IPS DF 19.7 (cell line): ENCODE data around the gene C1R.

Source experiments
- DNase-seq: peaks from one replicate; pipeline ENCODE4 v3.0.0-alpha.2; 2013; ENCODE audit warnings: low read depth, low spot score

C1R gene

GRCh38 chr12:7092229-7092985 lies at the start of gene C1R:
C1R (minus strand) TSS chr12:7092445; CDS start chr12:7092388, 57 bp downstream.
- DNase-seq: peak; percentile 23

DNA sequence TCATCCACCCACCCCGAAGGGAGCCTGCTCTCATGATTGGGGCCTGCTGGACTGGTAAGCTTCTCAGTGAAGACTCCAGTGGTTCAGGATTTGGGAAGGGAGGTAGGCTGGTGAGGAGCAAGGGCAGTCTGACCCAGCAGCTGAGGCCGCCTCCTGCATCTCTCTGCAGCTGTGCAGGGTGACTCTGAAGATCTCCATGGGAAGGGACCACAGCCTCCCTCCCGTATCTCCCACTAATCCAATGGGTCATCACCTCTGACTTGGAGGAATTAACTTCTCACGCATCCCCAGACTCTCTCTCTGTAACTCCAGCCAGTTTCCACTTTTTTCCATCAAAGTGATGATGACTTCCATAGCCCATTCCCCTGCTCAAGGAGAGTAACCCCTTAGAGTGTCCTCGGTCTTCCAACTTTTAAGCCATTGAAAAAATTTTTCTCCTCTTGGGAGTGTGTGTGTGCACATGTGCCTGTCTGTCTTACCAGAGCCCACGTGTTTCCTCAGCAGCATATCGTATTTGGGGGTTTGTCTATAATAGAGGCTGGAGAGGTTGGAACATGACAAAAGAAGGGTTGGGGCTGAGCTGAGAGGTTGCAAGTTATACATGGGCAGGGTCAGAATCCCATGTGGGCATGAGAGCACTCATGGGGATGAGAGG lies 49.2 kb upstream of the C1R start:
- no peak for DNase-seq

DNA sequence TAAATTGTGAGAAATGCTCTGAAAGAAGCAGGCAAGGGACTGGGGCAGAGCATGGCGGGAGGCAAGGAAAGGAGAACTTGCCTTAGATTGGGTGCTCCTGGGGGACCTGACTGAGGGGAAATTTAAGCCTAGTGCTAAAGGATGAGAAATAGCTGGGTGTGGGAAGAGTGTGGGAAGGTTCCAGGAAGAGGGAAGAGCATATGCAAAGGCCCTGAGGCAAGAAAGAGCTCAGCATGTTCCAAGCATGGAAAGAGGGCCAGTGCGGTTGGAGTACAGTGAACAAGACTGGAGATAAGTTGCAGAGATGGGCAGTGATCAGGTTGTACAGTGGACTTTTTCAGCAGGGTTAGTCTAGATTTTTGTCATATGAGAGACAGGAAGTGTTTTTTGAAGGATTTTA lies 47.0 kb upstream of the C1R start:
- no peak for DNase-seq

DNA sequence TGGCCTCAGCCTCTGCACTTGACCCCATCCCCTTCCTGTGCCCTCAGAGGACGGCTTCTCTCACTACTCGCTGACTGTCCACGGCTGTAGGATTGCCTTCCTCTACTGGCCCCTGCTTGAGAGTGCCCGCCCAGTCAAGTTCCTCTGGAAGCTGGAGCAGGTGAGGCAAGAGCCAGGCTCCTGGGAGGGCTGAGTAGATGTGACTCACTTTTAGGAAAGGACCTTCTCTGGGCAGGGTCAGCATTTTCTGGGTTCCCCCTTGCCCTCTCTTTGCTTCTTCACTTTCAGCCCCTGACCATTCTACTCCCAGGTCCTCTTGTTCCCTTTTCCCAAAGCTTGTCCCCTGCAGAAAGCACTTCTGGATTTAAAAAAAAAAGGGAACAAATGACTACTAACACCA lies 45.7 kb upstream of the C1R start:
- DNase-seq: no peak

DNA sequence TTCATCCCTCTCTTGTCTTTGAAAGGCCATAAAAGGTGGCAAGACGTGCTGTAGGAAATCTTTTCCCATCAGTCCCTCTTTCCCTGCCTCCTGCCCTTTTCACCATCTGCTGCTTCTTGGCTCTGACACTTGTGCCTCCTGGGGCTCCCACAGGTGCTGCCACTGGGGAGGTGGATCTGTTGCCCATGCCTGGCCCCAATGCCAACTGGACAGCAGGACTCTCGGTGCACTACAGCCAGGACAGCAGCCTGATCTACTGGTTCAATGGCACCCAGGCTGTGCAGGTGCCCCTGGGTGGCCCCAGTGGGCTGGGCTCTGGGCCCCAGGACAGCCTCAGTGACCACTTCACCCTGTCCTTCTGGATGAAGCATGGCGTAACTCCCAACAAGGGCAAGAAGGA lies 44.4 kb upstream of the C1R start:
- no peak for DNase-seq

DNA sequence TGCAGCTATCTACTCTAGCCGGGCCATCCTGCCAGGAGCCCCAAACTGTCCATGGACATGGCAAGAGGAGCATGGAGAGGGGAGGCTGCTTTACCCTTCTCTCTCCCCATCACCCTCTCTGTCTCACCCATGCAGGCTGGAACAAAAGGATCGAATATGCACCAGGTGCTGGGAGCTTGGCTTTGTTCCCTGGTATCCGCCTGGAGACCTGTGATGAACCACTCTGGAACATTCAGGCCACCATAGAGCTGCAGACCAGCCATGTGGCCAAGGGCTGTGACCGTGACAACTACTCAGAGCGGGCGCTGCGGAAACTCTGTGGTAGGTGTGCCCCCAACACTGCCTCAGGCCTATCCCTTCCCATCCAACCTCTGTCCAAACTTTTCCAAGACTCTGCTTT lies 43.8 kb upstream of the C1R start:
- no peak for DNase-seq

GRCh38 chr12:7134396-7135166 lies 42.3 kb upstream of the C1R start:
- DNase-seq: no peak

DNA sequence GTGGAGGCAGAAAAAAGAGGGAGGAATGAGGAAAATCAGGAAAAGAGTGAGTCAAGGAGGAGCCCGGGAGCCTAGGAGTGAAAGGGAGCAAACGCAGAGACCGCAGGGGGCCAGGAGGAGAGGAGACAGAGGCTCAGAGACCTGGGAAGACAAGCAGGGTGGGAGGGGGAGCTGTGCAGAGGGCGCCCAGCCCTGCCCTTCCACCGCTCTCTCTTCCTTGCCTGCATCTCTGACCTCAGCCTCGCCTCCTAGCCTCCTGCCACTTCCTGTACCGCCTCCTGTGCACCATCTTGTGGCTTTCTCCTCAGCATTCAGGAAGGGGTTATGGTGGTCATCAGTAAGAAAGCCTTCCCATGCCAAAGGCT lies 39.2 kb upstream of the C1R start:
- no peak for DNase-seq

DNA sequence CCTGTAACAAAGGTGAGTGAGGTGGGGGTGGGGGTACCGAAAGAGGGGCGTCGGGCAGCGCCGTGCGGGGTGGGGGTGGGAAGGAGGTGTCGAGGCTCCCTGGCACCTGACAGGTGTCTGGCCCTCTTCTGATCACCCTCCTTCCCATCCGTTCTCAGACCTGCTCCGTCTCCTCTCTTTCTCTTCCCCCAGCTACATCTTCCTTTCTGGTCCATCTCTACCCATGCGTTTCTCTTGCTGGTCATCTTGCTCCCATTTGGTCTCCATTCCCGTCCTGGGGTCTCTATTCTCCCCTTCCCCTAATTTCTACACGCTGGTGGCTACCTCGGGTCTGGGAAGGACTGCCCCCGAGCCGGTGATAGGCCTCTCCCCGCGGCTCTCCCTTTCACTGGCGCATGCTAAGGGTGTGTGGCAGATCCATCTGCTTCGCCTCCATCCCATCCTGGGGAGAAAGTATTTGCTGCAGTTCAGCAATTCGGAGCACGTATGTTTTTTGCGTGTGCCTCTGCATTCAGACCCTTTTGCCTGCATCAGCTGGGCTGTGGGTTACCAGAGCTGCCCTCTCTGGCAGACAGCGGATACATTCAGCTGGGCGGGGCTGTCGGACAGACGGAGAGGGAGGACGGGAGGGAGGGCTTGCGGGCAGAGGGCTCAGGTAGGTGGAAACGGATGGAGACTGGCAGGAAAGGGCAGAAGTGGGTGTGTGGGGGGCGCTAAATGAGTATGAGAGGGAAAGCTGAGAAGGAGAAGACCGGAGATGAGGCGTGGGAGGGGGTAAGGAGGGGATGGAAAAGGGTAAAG lies 38.7 kb upstream of the C1R start:
- no peak for DNase-seq

DNA sequence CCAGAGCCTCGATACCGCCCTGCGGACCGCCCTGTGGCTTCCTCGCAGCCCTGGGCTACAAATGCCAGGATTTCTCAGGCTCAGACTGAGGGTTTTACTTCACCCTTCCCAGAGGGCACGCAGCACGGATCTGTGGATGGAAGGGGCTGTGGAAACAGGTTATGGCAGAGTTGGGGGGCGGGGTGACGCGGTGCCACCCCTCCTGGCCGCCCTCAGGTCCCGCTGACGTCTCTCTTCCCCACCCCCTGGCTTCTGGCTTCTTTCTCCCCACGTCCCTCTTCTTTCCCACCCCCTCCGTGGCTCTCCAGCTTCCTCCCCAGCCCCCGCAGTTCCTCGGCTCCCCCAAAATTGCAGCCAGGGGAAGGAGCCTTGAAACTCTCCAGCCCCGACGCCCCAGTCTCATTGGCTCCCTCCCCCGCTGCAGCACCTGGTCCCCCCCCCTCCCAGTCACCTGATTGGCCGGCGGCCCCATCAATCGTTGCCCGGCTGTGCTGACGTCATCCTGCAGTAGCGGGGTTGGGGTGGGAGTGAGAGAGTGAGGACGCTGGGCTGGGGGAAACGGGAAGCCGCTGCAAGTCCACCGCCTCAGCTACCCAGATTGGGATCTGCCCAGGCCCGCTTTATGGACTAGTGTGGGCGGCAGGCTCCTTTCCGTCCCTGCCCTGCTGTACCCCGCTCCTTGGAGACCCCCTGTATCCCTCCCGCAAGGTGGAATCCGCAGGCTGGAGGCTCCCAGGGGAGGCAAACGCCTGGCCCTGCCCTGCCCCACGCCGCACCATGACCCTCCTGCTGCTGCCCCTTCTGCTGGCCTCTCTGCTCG lies 37.8 kb upstream of the C1R start, which contains the start of gene CLSTN3:
CLSTN3 (plus strand) TSS at position 500 of the 820 bp plus-strand sequence; CDS start at position 778, 278 bp downstream.
- no peak for DNase-seq

DNA sequence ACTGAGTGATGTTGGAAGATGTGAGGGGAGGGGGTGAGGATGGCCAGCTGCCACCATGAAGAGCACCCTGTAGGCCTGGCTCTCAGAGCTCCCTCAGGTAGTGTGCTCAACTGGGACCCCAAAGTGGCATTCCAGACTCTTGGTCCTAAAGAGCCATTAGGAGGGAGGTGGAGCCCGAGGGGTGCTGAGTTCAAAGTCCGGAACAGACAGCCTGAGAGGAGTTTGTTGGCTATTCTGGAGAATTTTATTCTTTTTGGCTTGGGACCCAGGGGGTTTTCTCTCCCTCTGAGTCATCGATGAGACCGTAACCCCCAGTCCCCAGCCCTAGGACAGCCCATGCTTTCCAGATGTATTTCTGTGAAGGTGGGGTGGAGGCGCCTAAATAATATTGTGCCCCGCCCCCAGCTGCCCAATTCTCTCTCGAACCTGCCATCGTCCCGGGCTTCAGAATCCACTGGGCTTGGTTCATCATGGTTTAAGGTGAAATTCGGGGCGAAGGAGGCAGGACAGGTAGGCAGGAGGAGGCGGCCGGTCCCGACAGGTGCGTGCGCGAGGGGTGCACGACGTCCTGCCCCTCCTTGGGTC lies 37.1 kb upstream of the C1R start:
- no peak for DNase-seq

DNA sequence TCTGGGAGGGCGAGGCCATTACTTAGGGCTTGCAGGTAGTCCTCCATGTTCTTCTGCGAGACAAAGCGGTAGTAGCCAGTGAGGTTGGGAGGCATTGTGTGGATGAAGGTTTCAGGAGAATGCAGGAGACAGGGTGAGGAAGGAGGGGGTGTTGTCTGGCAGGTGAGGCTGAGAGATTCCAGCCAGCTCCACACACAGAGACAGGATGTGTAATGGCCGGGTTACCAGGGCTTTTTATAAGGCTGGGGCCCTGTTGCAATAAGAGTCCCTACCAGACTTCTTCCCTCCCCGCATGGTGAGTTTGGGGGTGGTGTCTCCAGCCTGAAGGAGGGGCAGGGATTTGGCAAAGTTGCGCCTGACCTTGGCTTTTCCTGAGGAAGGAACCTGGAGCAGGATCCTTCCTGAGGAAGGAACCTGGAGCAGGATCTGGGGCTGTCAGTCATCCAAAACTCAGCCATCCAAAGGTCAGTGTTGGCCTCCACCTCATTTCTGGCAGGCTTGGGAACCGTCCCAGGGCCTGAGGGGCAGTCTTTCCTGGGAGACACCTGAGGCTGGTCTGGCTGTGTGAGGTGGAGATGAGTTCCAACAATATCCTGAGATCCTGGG lies 36.5 kb upstream of the C1R start, which contains the start of gene RBP5:
RBP5 (minus strand) TSS at position 209 of the 606 bp plus-strand sequence; CDS start at position 95, 114 bp downstream.
- no peak for DNase-seq

GRCh38 chr12:7127916-7128626 lies 35.8 kb upstream of the C1R start:
- DNase-seq: no peak

DNA sequence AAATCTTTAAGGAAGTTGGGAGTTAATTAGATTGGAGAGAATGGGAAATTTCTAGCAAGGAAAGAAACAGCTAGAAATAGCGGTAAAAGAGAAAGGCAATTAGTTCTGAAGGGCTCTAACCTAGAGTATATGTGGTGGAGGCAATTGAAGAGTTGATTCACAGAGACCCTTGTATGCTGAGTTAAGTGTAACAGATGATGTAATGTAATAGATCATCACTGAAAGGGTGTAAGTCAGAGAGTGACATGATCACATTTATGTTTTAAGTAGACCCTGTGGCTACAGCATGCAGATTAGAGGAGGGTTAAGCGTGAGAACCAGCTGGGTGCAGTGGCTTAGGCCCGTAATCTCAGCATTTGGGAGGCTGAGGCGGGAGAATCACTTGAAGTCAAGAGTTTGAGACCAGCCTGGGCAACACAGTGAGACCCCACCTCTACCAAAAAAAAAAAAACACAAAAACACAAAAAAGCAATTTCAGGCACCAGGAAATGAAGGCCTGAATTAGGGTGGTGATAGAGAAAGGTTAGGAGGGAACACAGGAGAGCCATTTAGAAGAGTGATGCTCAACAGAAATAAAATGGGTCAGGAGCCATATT lies 33.5 kb upstream of the C1R start:
- DNase-seq: no peak

DNA sequence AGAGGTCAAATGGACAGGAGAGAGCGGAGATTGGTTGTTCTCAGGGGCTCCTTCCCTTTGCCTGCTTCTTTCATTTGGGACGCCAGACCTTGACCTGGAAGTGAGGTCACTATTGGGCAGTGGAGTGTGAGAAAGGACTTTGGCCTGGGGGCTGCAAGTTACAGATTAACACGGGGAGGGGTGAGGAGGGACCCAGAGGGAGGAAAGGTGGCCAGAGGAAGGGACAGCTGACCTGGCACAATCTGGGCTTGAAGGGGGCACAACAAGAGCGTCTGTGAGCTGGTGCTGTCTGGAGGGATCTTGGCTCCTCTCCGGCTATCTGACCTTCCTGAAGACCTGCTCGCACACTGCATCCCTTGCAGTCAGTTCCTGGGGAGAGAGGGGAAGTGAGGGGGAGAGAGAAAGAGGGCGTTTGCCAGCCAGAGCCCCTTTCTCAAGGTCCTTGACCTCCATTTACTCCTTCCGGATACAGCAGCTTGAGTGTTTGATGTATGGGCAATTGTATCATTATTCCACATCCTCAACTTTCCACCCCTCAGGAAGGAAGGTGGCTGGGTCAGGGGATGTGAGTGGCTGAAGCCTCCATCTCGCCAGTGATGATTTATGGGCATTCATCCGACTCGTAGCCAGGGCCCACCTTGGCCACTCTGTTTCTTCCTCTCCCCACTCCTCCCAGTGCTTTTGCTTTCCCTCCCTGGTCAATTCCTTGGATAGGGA lies 31.7 kb upstream of the C1R start:
- no peak for DNase-seq

- no peak for DNase-seq
Observed at GRCh38 chr12:7122811-7123769, 30.8 kb upstream of the C1R start.

GRCh38 chr12:7121324-7121723 lies 29.1 kb upstream of the C1R start:
- DNase-seq: no peak
